ENCODE results near the gene TSEN34.
"Not testable (repeated sequence)": the region's sequence is repeated elsewhere in the genome, so short reads cannot be mapped to it uniquely, and the experiment has no call there.

The TSEN34 gene

GRCh38 chr19:54240372-54241336, 49.5 kb downstream of the TSEN34 start:
- not testable (repeated sequence) for H3K27ac ChIP-seq (ENCODE audit: low read length); H3K27me3 ChIP-seq (ENCODE audit: control insufficient read depth in 1 of 2, insufficient read depth in 2 of 2, low read length in 2 of 2); H3K4me1 ChIP-seq (ENCODE audit: control insufficient read depth, insufficient read depth, low read length); H3K36me3 ChIP-seq (ENCODE audit: control insufficient read depth in 2 of 2, insufficient read depth in 2 of 2, low read length in 2 of 2); H3K9ac ChIP-seq (ENCODE audit: low read length in 2 of 2); H3K9me3 ChIP-seq (ENCODE audit: control insufficient read depth in 2 of 2, low read length in 2 of 2); H3K4me3 ChIP-seq (ENCODE audit: low read length in 2 of 2)

GRCh38 chr19:54242234-54242633, 51.1 kb downstream of the TSEN34 start:
- not testable (repeated sequence) for H3K9me3 ChIP-seq (ENCODE audit: control insufficient read depth in 2 of 2, low read length in 2 of 2); H3K27me3 ChIP-seq (ENCODE audit: control insufficient read depth in 1 of 2, insufficient read depth in 2 of 2, low read length in 2 of 2); H3K4me3 ChIP-seq (ENCODE audit: low read length in 2 of 2); H3K27ac ChIP-seq (ENCODE audit: low read length); H3K9ac ChIP-seq (ENCODE audit: low read length in 2 of 2); H3K4me1 ChIP-seq (ENCODE audit: control insufficient read depth, insufficient read depth, low read length); H3K36me3 ChIP-seq (ENCODE audit: control insufficient read depth in 2 of 2, insufficient read depth in 2 of 2, low read length in 2 of 2)

- not testable (repeated sequence) for H3K9me3 ChIP-seq (ENCODE audit: control insufficient read depth in 2 of 2, low read length in 2 of 2); H3K4me3 ChIP-seq (ENCODE audit: low read length in 2 of 2); H3K9ac ChIP-seq (ENCODE audit: low read length in 2 of 2); H3K4me1 ChIP-seq (ENCODE audit: control insufficient read depth, insufficient read depth, low read length); H3K27me3 ChIP-seq (ENCODE audit: control insufficient read depth in 1 of 2, insufficient read depth in 2 of 2, low read length in 2 of 2); H3K27ac ChIP-seq (ENCODE audit: low read length); H3K36me3 ChIP-seq (ENCODE audit: control insufficient read depth in 2 of 2, insufficient read depth in 2 of 2, low read length in 2 of 2)
Measured at GRCh38 chr19:54242646-54243045, 51.5 kb downstream of the TSEN34 start, which contains the start of gene LILRA6. Gene LILRA6 (minus strand): TSS chr19:54242790.

DNA sequence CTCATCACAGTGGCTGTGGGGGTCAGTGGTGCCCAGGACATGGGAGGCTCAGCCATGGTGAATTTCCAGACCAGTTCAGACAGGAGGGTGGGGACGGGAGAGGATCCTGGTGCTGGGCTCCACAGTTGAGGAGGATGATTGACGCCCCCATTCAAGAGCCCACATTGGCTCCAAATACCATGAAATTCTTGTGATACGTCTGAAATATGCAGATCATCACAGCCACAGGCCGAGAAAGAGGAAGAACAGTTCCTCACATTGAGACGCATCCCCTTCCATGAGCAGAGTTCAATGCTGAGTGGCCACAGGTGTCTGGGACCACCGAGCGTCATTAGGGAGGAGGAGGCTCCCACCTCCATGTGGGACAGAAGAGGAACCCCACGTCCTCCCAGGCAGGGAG, 52.7 kb downstream of the TSEN34 start:
- not testable (repeated sequence) for H3K4me3 ChIP-seq (ENCODE audit: low read length in 2 of 2); H3K27ac ChIP-seq (ENCODE audit: low read length); H3K9me3 ChIP-seq (ENCODE audit: control insufficient read depth in 2 of 2, low read length in 2 of 2); H3K27me3 ChIP-seq (ENCODE audit: control insufficient read depth in 1 of 2, insufficient read depth in 2 of 2, low read length in 2 of 2); H3K4me1 ChIP-seq (ENCODE audit: control insufficient read depth, insufficient read depth, low read length); H3K9ac ChIP-seq (ENCODE audit: low read length in 2 of 2); H3K36me3 ChIP-seq (ENCODE audit: control insufficient read depth in 2 of 2, insufficient read depth in 2 of 2, low read length in 2 of 2)

Data from stomach smooth muscle (tissue), 2 donors.